Glomerular endothelial cell (primary cell): ENCODE data around the gene FPGS. TPM values are rescaled to one million over a fixed set of nuclear protein-coding genes. Genes with fewer than 3 reads are reported as not detected.

ENCODE experiments used
- DNase-seq: peaks from one replicate; pipeline ENCODE4 v3.0.0-alpha.2; 2011; ENCODE audit warnings: low read depth, low spot score; ENCODE audit errors: extremely low read depth
- total RNA-seq: library from RNA; depleted of rRNA; stranded (reverse); fragments of >200 nt; gene quantifications from 2 replicates; pipeline ENCODE4 v1.2.3, GENCODE V29; 2015

Gene FPGS
- total RNA-seq, 1 donor from 2014 or later: 91.9 TPM

GRCh38 chr9:127809540-127810377 lies 7.1 kb downstream of the FPGS start:
- DNase-seq: no peak

GRCh38 chr9:127810378-127811187 lies 7.9 kb downstream of the FPGS start:
- DNase-seq: no peak

- no peak for DNase-seq
Observed at GRCh38 chr9:127812011-127812410, 9.3 kb downstream of the FPGS start.

DNA sequence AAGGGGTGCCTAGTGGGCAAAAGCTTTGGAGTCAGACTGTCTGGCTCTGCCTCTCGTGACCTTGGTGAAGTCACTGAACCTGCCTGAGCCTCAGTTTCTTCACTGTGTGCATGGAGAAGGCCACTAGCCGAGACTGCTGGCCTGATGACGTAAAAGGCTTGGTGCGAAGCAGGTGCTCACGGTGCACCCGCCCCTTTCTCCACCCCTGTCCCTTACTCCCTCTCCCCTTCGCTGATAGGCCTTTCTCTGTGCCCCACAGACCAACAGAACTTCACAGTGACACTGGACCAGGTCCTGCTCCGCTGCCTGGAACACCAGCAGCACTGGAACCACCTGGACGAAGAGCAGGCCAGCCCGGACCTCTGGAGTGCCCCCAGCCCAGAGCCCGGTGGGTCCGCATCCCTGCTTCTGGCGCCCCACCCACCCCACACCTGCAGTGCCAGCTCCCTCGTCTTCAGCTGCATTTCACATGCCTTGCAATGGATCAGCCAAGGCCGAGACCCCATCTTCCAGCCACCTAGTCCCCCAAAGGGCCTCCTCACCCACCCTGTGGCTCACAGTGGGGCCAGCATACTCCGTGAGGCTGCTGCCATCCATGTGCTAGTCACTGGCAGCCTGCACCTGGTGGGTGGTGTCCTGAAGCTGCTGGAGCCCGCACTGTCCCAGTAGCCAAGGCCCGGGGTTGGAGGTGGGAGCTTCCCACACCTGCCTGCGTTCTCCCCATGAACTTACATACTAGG lies 10.4 kb downstream of the FPGS start:
- no peak for DNase-seq

DNA sequence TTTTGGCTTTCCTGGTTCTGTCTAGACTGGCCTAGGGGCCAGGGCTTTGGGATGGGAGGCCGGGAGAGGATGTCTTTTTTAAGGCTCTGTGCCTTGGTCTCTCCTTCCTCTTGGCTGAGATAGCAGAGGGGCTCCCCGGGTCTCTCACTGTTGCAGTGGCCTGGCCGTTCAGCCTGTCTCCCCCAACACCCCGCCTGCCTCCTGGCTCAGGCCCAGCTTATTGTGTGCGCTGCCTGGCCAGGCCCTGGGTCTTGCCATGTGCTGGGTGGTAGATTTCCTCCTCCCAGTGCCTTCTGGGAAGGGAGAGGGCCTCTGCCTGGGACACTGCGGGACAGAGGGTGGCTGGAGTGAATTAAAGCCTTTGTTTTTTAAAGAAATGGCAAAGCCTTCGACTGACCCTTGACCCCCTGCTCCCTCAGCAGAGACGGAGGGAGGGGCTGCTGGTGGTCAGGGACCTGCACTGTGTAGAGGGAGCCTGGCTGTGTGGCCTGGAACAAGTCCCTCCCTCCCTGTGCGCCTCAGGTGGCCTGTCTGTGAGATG lies 11.1 kb downstream of the FPGS start:
- no peak for DNase-seq

DNA sequence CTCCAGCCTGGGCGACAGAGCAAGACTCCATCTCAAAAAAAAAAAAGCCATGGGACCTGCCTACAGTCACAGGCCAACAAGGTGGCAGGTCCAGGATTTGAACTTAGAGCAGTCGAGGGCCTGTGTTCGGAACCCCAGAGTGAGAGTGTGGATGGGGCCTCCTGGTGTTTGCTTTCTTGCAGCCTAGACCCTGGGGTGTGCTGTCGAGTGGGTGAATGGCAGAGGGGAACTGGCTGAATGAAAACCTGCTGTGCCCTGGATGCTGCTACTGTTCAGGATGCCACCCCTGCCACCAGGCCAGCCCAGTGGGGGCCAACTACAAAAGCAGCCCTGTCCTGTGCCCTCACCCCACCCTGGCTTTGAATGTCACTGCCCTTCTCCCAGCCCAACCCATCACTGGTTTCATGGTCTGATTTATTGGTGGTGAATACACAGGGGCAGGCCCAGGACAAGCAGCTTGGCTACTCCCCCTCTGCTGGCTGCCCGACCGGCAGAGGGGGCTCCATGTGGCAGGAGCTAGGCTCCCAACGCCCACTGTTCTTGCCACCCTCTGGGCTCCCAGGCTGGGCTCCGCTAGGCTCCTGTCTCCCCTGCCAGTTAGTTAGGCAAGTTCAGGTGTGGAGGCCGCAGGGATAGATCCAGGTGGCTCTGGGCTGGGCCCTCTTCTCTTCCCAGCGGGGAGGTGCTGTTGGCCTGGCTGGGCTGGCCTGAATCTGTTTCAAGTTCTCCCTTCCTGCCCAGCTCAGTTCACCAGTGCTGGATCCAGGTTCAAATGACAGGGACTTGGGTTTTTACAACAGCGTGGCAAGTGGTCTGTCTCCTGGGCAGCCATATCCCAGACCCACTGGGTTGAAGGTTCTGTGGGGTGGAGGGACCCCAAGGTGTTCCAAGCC lies 12.2 kb downstream of the FPGS start:
- no peak for DNase-seq

DNA sequence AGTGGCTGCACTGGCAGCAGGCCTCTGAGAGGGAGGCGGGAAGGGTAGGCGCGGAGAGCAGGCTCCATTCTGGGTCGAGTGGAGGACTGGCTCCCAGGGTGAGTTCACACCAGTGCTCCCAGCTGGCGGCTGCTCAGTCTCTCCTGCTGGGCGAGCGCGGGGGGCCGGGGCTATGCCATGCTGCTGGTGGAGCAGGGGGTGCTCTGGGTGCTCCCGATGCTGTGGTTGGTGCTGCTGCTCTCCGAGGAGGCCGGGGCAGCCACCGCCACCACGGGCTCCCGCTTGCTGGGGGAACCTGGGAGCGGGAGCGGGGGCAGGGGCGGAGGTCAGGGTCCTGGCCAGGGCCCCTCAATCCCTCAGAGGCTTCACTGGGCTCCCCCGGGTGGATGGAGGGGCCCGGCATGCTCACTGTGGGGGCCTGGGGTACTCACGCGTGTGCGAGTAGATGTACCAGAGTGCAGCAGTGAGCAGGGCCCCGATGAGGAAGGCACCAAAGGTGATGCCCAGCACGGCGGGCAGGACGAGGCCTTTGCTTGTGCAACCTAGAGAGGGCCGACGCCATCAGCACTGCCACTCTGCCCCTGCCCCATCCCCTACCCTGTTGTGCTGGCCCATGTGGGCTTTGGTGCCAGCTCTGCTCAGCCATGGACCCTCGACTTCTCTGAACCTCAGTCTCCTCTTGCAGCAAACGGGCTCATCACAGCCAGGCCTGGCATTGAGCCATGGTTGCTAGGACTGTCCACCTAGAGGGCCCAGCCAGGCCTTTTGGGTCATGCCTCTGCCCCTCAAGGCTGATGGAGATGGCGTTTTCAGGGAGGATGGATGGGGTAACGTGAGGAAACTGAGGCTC lies 13.1 kb downstream of the FPGS start:
- no peak for DNase-seq

GRCh38 chr9:127816362-127816725 lies 13.7 kb downstream of the FPGS start:
- DNase-seq: no peak

DNA sequence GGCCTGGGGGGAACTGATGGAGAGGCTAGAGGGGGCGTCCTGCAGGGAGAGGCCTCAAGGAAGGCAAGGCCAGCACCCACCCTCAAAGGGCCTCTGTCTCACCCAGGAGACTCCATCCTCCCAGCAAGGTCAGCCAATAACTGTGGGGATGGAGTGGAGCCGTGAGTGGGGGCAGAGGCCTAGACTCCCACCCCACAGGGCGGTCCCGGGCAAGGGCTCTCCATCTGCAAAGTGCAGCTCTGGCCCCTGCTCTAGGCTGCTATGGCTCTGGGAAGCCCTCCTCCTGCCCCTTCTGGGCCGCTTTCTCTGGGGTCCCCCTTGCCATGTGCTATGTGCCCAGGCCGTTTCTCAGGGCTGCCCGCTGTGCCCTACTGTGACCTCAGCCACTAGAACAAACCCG lies 14.0 kb downstream of the FPGS start:
- no peak for DNase-seq

- no peak for DNase-seq
Observed at GRCh38 chr9:127817881-127818434, 15.3 kb downstream of the FPGS start.

DNA sequence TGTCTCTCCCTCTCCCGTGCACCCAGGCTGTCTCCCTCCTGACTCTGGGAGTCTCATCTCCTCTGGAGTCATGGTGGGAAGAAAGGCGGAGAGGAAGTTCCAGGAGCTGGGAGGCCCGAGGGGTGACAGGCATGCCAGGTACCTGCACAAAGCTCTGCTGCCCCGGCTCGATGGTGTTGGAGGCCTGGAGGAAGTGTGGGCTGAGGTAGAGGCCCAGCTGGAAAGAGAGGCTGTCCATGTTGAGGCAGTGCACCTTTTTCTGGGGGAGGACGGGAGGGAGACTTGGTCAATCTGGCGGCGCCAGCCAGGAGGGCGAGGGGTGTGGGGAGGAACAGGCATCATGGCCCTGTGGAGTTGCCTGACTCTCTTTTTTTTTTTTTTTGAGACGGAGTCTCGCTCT lies 15.9 kb downstream of the FPGS start:
- no peak for DNase-seq

GRCh38 chr9:127822108-127822507 lies 19.4 kb downstream of the FPGS start:
- DNase-seq: no peak

DNA sequence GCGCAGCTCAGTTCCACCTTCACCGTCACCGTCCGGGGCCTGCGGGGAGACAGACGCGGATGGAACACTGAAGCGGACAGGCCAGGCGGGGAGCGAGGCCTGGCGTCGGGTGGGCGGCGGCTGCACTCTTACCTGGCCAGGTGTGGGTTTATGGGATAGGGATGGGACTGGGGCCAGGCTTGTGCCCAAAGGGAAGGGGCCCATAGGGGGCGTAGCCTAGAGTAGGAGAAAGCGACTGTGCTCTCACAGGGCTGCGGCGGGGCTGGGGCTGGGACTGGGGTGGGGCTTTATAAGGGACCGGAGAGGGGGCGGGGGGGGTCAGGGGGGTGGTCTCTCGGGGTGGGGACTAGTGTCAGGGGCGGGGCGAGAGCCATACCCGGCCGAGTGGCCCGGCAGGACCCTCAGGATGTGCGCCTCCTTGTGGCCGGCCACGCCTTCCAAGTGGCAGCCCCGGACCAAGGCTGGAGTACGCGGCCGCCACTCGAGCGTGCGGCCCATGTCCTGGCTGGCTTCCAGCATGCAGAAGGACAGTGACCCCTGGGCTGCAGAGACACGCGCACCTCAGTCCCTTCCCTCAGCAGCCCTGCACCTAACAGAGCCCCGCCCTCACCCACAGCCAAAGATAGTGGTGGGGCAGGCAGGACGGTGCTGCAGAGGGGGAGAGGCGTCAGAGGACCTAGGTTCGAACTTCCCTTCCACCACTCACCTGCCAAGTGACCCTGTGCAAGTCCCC lies 22.8 kb downstream of the FPGS start:
- DNase-seq: no peak

GRCh38 chr9:127826253-127826913 lies 23.7 kb downstream of the FPGS start:
- no peak for DNase-seq

DNA sequence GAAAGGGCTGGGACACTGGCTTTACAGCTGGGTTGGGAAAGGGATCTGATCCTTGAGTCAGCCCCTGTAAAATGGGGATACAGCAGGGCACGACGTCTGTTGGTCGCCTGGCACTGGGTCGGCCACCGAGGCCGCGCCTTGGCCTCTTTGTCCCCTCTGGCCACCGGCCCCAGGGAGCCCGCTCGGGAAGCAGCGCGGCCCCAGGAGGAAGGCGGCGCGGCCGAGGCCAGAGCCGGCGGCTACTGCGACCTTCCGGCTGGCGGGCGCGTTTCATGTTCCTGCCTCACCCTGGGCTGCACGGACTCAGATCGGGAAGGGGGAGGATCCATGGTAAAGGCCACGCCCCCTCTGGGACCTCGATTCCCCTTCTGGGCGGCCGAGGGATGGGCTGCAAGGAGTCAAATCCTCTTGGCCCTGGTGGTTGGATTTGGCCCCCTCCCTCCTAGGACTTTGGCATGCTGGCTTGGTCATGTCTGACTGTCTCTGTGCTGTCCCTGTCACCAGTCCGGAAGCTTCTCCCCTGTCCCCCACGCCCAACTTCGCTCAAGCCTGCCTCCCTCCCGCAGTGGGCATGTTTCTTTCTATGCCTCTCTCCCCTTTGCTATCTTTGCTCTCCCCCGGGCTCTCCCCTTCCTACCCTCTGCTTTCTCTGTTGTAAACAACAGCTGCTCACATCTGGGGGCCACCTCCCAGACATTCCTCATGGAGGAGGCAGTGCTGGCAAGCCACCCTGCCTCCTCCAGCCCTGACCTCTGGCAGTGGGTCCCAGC lies 25.8 kb downstream of the FPGS start:
- DNase-seq: no peak

GRCh38 chr9:127829205-127829906 lies 26.7 kb downstream of the FPGS start:
- no peak for DNase-seq
